ENCODE data around the gene CA12. TPM values are rescaled to one million over a fixed set of nuclear protein-coding genes. Genes with fewer than 3 reads are reported as not detected.

The CA12 gene
- total and polyA plus RNA-seq, 2 donors (not counting 1 experiment from before 2014, with no cell fraction given): not detected

DNA sequence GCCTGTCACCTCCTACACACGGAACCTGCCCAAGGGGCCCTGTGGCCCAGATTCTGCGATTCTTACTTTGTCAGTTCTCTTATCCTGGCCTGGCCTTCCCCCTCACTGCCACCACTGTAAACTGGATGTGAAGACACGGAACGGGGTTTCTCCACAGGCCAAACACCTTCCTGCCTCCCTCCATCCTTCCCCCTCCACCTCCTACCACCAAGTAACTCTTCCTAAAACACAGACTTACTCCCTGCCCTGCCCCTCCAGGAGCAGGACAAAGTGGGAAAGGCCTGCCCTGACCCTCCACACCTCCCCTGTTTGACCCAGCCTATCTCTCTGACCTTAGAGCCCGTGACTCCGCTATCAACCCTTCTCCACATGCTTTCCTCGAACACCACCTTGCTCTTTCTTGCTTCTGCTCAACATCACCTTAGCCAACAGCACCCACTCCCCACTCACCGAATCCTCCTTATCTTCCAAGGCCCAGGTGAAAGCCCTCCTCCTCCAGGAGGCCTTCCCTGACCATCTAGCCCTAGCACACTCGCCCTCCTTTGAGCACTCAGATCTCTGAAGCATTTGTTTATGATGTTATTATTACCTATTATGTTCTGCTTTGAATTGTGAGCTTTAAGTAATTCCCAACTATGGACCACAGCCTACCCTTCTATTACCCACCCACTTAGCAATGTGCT is 7.6 kb downstream of the CA12 start:
- no peaks in the 10 kb centered on the region for H4K20me1 ChIP-seq (ENCODE audit: control insufficient read depth, insufficient read depth, low read length, poor library complexity, severe bottlenecking)
- intact Hi-C loops (cut with micrococcal nuclease): no loop called here
- Mint-ChIP-seq H3K4me3 (no peak overlapping the region), H3K9me3 (ENCODE audit: insufficient read depth) (no peaks in the 10 kb centered on the region), H3K4me1 (no peaks in the 10 kb centered on the region), H3K27ac (no peak overlapping the region), H3K27me3 (peaks cover 15% of the 10 kb centered on the region)
- H3K9ac ChIP-seq (ENCODE audit: low read length): no peak overlapping the region
- H3K36me3 ChIP-seq (replicated peaks in 1 of 2; ENCODE audit: control extremely low read depth in 1 of 2, control insufficient read depth in 1 of 2, extremely low read depth in 1 of 2, insufficient read depth in 2 of 2, low read length in 1 of 2): no peaks in the 10 kb centered on the region
- H3K4me1 ChIP-seq (ENCODE audit: control insufficient read depth in 2 of 2, insufficient read depth in 2 of 2, low read length in 2 of 2): no peaks in the 10 kb centered on the region
- H3K9me3 ChIP-seq (ENCODE audit: control extremely low read depth in 1 of 3, control insufficient read depth in 2 of 3, insufficient read depth in 1 of 3, low read length in 2 of 3): no peaks in the 10 kb centered on the region
- no peak for TF ChIP-seq EZH2 (IDR thresholded peaks at IDR 0.05; ENCODE audit: borderline replicate concordance, insufficient read depth, low read depth, low read length, poor library complexity, severe bottlenecking)
- TF ChIP-seq, protein P1, sequence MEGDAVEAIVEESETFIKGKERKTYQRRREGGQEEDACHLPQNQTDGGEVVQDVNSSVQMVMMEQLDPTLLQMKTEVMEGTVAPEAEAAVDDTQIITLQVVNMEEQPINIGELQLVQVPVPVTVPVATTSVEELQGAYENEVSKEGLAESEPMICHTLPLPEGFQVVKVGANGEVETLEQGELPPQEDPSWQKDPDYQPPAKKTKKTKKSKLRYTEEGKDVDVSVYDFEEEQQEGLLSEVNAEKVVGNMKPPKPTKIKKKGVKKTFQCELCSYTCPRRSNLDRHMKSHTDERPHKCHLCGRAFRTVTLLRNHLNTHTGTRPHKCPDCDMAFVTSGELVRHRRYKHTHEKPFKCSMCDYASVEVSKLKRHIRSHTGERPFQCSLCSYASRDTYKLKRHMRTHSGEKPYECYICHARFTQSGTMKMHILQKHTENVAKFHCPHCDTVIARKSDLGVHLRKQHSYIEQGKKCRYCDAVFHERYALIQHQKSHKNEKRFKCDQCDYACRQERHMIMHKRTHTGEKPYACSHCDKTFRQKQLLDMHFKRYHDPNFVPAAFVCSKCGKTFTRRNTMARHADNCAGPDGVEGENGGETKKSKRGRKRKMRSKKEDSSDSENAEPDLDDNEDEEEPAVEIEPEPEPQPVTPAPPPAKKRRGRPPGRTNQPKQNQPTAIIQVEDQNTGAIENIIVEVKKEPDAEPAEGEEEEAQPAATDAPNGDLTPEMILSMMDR (IDR thresholded peaks at IDR 0.05): no peak
- H3K79me2 ChIP-seq (ENCODE audit: control insufficient read depth, insufficient read depth, low read length): no peaks in the 10 kb centered on the region
- CTCF ChIA-PET: no interaction called here
- H3K4me2 ChIP-seq (replicated peaks; ENCODE audit: low read depth, low read length, poor library complexity, severe bottlenecking): no peak overlapping the region
- ATAC-seq (ENCODE audit: low read depth) (no peak), DNase-seq (no peak)
- H3K4me3 ChIP-seq (ENCODE audit: control extremely low read depth in 1 of 5, extremely low read depth in 1 of 5, insufficient read depth in 1 of 5, low read depth in 2 of 5, low read length in 4 of 5): no peak overlapping the region
- no peak overlapping the region for H2AFZ ChIP-seq (ENCODE audit: insufficient read depth, low read depth, low read length, poor library complexity, severe bottlenecking)
- POLR2A ChIA-PET: no interaction called here
- peaks cover 0 to 9% (median 0%) of the 10 kb centered on the region in 4 experiments for H3K27me3 ChIP-seq (replicated peaks in 1 of 4; ENCODE audit: control extremely low read depth in 1 of 4, control insufficient read depth in 3 of 4, insufficient read depth in 4 of 4, low read length in 3 of 4)
- WGBS (ENCODE audit: insufficient coverage): 96% methylated on average over 8 of the region's 9 CpGs
- no peak overlapping the region for H3K27ac ChIP-seq (ENCODE audit: low read length in 2 of 2)

DNA sequence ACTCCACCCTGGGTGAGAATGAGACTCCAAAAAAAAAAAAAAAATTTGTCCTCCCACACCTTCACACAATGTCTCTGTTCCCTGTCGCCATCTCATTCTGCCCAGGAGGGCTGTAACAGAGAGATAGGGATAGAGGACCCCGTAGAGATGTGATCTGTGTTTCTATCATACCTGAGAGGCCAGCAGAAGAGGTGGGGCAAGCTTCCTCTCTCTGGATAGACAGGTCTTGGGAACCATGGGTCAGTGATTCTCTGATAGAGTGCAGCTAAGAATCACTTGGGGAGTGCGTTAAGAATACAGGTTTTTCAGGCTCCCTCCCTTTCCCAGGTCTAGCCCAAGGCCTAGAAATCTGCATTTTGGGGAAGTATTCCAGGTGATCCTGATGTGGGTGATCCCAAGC is 8.3 kb downstream of the CA12 start:
- Histone ChIP-seq H3K4me2 (replicated peaks; ENCODE audit: low read depth, low read length, poor library complexity, severe bottlenecking) (no peak overlapping the region), H3K27me3 (replicated peaks in 1 of 4; ENCODE audit: control extremely low read depth in 1 of 4, control insufficient read depth in 3 of 4, insufficient read depth in 4 of 4, low read length in 3 of 4) (peaks cover 0 to 6% (median 0%) of the 10 kb centered on the region in 4 experiments), H3K27ac (ENCODE audit: low read length in 2 of 2) (no peak overlapping the region), H3K9me3 (ENCODE audit: control extremely low read depth in 1 of 3, control insufficient read depth in 2 of 3, insufficient read depth in 1 of 3, low read length in 2 of 3) (no peaks in the 10 kb centered on the region), H3K36me3 (replicated peaks in 1 of 2; ENCODE audit: control extremely low read depth in 1 of 2, control insufficient read depth in 1 of 2, extremely low read depth in 1 of 2, insufficient read depth in 2 of 2, low read length in 1 of 2) (no peaks in the 10 kb centered on the region), H3K9ac (ENCODE audit: low read length) (no peak overlapping the region), H3K4me1 (ENCODE audit: control insufficient read depth in 2 of 2, insufficient read depth in 2 of 2, low read length in 2 of 2) (no peaks in the 10 kb centered on the region), H3K79me2 (ENCODE audit: control insufficient read depth, insufficient read depth, low read length) (no peaks in the 10 kb centered on the region), H4K20me1 (ENCODE audit: control insufficient read depth, insufficient read depth, low read length, poor library complexity, severe bottlenecking) (no peaks in the 10 kb centered on the region), H3K4me3 (ENCODE audit: control extremely low read depth in 1 of 5, extremely low read depth in 1 of 5, insufficient read depth in 1 of 5, low read depth in 2 of 5, low read length in 4 of 5) (no peak overlapping the region), H2AFZ (ENCODE audit: insufficient read depth, low read depth, low read length, poor library complexity, severe bottlenecking) (no peak overlapping the region)
- Mint-ChIP-seq H3K27ac (no peak overlapping the region), H3K9me3 (ENCODE audit: insufficient read depth) (no peaks in the 10 kb centered on the region), H3K4me1 (no peaks in the 10 kb centered on the region), H3K4me3 (no peak overlapping the region), H3K27me3 (peaks cover 8% of the 10 kb centered on the region)
- intact Hi-C loops (cut with micrococcal nuclease): no loop called here
- WGBS (ENCODE audit: insufficient coverage): 80% methylated on average over 2 of the region's 3 CpGs
- no peak for DNase-seq
- POLR2A ChIA-PET: no interaction called here
- no peak for ATAC-seq (ENCODE audit: low read depth)
- no peak for TF ChIP-seq EZH2 (IDR thresholded peaks at IDR 0.05; ENCODE audit: borderline replicate concordance, insufficient read depth, low read depth, low read length, poor library complexity, severe bottlenecking)
- TF ChIP-seq, protein P1 (IDR thresholded peaks at IDR 0.05): no peak
- CTCF ChIA-PET: no interaction called here
